DOHH2 (cell line): Measurements from ENCODE around the gene SLC2A4.

Experiments used
- H3F3A ChIP-seq: fragments of 200-600 bp; sonication (generic), shearing (Covaris generic); 2 replicates; pipeline ENCODE4 v1.6.0; 2016; ENCODE audit warnings: antibody characterized with exemption, mild to moderate bottlenecking; ENCODE audit not compliant: control insufficient read depth, insufficient read depth
- H3K27ac ChIP-seq: fragments of 200-600 bp; sonication (generic); 2 replicates; pipeline ENCODE4 v1.5.1; 2014; ENCODE audit warnings: low read depth, mild to moderate bottlenecking, low read length, moderate library complexity
- H3K27me3 ChIP-seq: fragments of 200-600 bp; sonication (generic); 2 replicates; pipeline ENCODE4 v1.6.1; 2014; ENCODE audit warnings: mild to moderate bottlenecking, low read length, mixed read lengths; ENCODE audit not compliant: control insufficient read depth
- H3K36me3 ChIP-seq: fragments of 200-600 bp; sonication (generic); 2 replicates; pipeline ENCODE4 v1.6.1; 2014; ENCODE audit warnings: mild to moderate bottlenecking, low read length, moderate library complexity, mixed read lengths; ENCODE audit not compliant: control insufficient read depth
- H3K4me1 ChIP-seq: fragments of 200-600 bp; sonication (generic); 2 replicates; pipeline ENCODE4 v1.6.1; 2014; ENCODE audit warnings: mild to moderate bottlenecking, low read length, mixed read lengths; ENCODE audit not compliant: control insufficient read depth
- H3K4me2 ChIP-seq: fragments of 200-600 bp; sonication (generic); 2 replicates; pipeline ENCODE4 v1.6.0; 2014; ENCODE audit warnings: mild to moderate bottlenecking, low read length, moderate library complexity
- H3K4me3 ChIP-seq: fragments of 200-600 bp; sonication (generic); 2 replicates; pipeline ENCODE4 v1.5.1; 2014; ENCODE audit warnings: mild to moderate bottlenecking, low read length, mixed read lengths
- H3K79me2 ChIP-seq: fragments of 200-600 bp; sonication (generic); 2 replicates; pipeline ENCODE4 v1.6.1; 2014; ENCODE audit warnings: mild to moderate bottlenecking, low read length, mixed read lengths; ENCODE audit not compliant: control insufficient read depth
- H3K9me2 ChIP-seq: fragments of 200-600 bp; sonication (generic); replicated peaks from 2 replicates; pipeline ENCODE4 v1.6.1; 2014; ENCODE audit warnings: mild to moderate bottlenecking, low read length, mixed read lengths; ENCODE audit not compliant: control insufficient read depth
- H3K9me3 ChIP-seq: fragments of 200-600 bp; sonication (generic); 2 replicates; pipeline ENCODE4 v1.6.1; 2014; ENCODE audit warnings: antibody characterized with exemption, low read length, mixed read lengths; ENCODE audit not compliant: control insufficient read depth, insufficient read depth
- H4K20me1 ChIP-seq: fragments of 200-600 bp; sonication (generic); 2 replicates; pipeline ENCODE4 v1.6.0; 2014; ENCODE audit warnings: low read depth, mild to moderate bottlenecking, antibody characterized with exemption, low read length, moderate library complexity; ENCODE audit not compliant: control insufficient read depth, insufficient read depth
- CTCF ChIP-seq: fragments of 200-600 bp; sonication (generic); IDR thresholded peaks from one replicate; pipeline ENCODE4 v1.5.1; 2014; ENCODE audit warnings: antibody characterized with exemption, mild to moderate bottlenecking, low read depth, low read length; ENCODE audit not compliant: poor library complexity, severe bottlenecking
- EZH2phosphoT487 ChIP-seq: fragments of 200-600 bp; sonication (generic); IDR thresholded peaks from 2 replicates; pipeline ENCODE4 v1.6.1; 2017; ENCODE audit warnings: borderline replicate concordance, mild to moderate bottlenecking, antibody characterized with exemption, low read length, moderate library complexity, mixed read lengths

SLC2A4 gene

GRCh38 chr17:7315570-7316235 is 34.2 kb downstream of the SLC2A4 start:
- H3K9me3 ChIP-seq, result no peaks in the 10 kb centered on the region
- peaks cover 17% of the 10 kb centered on the region for H4K20me1 ChIP-seq
- H3K79me2 ChIP-seq, result peaks cover 35% of the 10 kb centered on the region
- peaks cover 40% of the 10 kb centered on the region for H3K4me1 ChIP-seq
- H3K4me3 ChIP-seq, result peak overlapping the region; percentile 85
- H3K4me2 ChIP-seq, result peak overlapping the region; percentile 98
- H3K27me3 ChIP-seq, result no peaks in the 10 kb centered on the region
- no peaks in the 10 kb centered on the region for H3K9me2 ChIP-seq
- TF ChIP-seq EZH2phosphoT487, result no peak
- TF ChIP-seq CTCF, result no peak
- peaks cover 49% of the 10 kb centered on the region for H3F3A ChIP-seq
- peak overlapping the region; percentile 73 for H3K27ac ChIP-seq
- H3K36me3 ChIP-seq, result peaks cover 77% of the 10 kb centered on the region

GRCh38 chr17:7317161-7317803 is 35.8 kb downstream of the SLC2A4 start:
- no peak overlapping the region for H3K27ac ChIP-seq
- H3F3A ChIP-seq, result peaks cover 35% of the 10 kb centered on the region
- peaks cover 13% of the 10 kb centered on the region; the same call in 1 of the 2 replicates for H4K20me1 ChIP-seq

GRCh38 chr17:7318121-7318860 is 36.8 kb downstream of the SLC2A4 start:
- peaks cover 79% of the 10 kb centered on the region for H3K36me3 ChIP-seq
- H3K27ac ChIP-seq, result no peak overlapping the region
- TF ChIP-seq CTCF, result no peak
- no peak for TF ChIP-seq EZH2phosphoT487

More at GRCh38 chr17:7317161-7317803, 35.8 kb downstream of the SLC2A4 start:
- peaks cover 33% of the 10 kb centered on the region for H3K4me1 ChIP-seq
- no peaks in the 10 kb centered on the region for H3K27me3 ChIP-seq
- peaks cover 79% of the 10 kb centered on the region for H3K36me3 ChIP-seq
- no peak for TF ChIP-seq EZH2phosphoT487
- TF ChIP-seq CTCF, result no peak
- no peaks in the 10 kb centered on the region for H3K9me2 ChIP-seq
- peaks cover 25% of the 10 kb centered on the region for H3K79me2 ChIP-seq
- H3K4me2 ChIP-seq, result no peak overlapping the region
- H3K4me3 ChIP-seq, result no peak overlapping the region
- H3K9me3 ChIP-seq, result no peaks in the 10 kb centered on the region

More at GRCh38 chr17:7318121-7318860, 36.8 kb downstream of the SLC2A4 start:
- H4K20me1 ChIP-seq, result peaks cover 3% of the 10 kb centered on the region; the same call in 1 of the 2 replicates
- no peaks in the 10 kb centered on the region for H3K9me3 ChIP-seq
- peaks cover 23% of the 10 kb centered on the region for H3K4me1 ChIP-seq
- peaks cover 22% of the 10 kb centered on the region for H3K79me2 ChIP-seq
- no peaks in the 10 kb centered on the region for H3K27me3 ChIP-seq
- H3F3A ChIP-seq, result peaks cover 25% of the 10 kb centered on the region
- H3K9me2 ChIP-seq, result no peaks in the 10 kb centered on the region
- no peak overlapping the region for H3K4me2 ChIP-seq
- H3K4me3 ChIP-seq, result no peak overlapping the region
